HG02970 (cell line): Measurements from ENCODE around the gene ANXA11.
"Not testable (repeated sequence)": the region's sequence is repeated elsewhere in the genome, so short reads cannot be mapped to it uniquely, and the experiment has no call there.

Source experiments
- ATAC-seq: cut with Tn5 transposase; IDR thresholded peaks from one replicate; pipeline ENCODE4 v1.9.1; 2021; ENCODE audit warnings: mild to moderate bottlenecking, moderate library complexity, moderate number of reproducible peaks; ENCODE audit not compliant: unreplicated experiment, low FRiP score

The ANXA11 gene

DNA sequence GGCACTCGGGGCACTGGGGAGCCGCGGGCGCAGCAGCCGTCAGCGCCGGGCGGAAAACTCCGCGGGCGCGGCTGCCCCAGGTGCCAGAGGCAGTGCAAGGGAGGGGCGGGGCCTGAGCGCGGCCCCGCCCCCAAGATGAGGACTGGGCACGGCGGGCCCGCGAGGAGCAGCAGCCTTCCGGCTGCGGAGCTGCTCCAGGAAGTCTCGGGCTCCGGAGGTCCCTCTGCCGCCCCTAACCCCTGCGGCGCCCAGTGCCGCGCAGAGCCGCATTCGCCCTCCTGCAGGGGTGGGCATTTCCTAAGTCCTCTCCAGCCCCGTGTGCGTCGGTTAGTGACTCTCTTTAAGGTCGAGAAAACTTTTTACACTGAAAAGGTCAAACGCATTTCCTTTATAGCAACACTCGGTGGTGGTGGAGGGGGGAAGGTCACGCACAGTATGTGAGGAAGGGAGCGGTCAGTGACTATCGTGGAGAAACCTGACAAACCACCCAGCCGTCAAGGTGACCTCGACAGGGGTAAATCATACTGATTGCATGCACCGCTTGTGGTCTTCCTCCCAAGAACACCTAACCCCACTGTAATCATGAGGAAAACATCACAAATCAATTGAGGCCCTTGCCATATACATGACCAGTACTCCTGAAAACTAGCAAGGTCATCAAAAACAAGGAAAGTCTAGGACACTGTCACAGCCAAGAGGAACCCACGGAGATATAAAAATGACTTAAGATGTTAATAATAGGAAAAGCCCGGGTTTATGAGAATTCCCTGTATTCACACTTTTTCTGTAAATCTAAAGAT, at the start of gene ANXA11:
ANXA11 (minus strand) TSS at position 61 of the 800 bp plus-strand sequence. CDS start 32,676 bp downstream, outside the sequence.
- ATAC-seq = peak; percentile 79

DNA sequence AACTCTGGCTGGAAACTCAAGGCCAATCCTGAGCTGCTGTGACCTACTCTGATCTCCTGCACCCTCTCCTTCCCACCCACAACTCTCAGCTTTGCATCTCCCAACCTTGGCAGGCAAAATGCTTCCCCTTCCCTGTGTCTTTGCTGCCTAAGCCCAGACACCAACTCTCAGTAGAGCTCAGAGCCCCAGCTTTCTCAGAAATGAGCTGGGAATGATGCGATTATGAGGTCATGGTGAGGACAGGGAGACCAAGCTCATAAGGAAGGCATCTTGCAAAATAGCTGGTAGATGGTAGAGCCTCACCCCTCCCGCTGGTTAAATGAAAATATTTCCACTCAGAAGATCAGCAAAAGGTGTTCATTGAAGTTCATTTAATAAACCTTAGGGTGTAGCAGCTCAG, 49.4 kb upstream of the ANXA11 start:
- ATAC-seq = not testable (repeated sequence)

DNA sequence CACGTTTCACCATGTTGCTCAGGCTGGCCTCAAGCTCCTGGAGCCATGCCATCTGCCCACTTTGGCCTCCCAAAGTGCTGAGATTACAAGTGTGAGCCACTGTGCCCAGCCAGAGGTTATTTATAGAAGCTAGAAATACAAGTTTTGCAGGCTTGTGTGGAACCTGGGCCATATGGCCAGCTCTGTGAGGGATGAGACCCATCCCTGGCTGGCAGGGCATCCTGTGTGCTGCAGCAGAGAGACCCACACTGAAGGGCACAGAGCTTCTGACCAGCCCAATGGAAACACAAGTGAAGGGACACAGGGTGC, 48.6 kb upstream of the ANXA11 start:
- not testable (repeated sequence) for ATAC-seq

DNA sequence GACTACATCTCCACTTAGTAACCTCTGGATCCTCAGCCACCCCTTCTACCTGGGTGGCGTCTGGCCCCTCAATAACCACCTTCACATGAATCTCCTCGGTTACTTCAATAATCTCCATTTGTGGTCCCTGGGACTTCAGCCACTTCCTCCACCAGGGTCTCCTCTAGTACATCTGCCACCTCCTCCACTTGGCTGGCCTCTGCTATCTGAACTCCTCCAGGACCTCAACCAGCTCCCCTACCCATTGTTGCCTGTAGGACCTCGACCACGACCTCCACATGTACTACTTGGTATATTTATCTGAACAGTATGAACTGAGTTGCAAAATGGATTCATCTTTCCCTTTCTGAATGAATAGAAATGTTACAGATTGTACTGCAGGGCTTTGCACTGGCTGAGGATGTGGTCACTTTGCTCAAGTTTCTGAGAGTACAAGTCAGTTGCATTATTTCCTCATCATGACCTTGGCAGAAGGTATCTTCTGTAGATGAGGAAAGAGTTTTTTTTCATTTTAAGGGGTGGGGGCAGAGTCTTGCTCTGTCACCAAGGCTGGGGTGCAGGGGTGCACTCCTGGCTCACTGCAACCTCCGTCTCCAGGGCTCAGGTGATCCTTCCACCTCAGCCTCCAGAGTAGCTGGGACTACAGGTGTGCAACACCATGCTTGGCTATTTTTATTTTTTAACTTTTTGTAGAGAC, 48.1 kb upstream of the ANXA11 start:
- no peak for ATAC-seq

DNA sequence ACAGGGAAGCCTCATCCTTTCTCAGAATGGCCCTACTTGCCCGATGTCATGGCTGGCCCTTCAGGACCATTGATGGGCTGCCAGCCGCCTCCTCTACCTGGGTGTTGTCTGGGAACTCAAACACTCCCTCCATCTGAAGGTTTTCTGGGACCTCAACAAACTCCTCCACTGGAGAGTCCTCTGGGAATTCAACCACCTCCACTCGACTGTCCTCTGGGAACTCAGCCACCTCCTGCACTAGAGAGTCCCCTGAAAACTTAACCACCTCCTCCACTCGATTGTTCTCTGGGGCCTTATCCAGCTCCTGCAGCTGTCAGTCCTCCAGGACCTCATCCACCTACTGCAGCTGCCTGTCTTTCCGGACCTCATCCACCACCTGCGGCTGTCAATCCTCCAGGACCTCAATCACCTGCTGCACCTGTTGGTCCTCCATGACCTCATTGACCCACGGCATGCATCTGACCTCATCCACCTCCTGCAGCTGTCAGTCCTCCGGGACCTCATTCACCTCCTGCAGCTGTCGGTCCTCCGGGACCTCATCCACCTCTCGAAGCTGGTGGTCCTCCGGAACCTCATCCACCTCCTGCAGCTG, 47.1 kb upstream of the ANXA11 start:
- ATAC-seq = no peak

DNA sequence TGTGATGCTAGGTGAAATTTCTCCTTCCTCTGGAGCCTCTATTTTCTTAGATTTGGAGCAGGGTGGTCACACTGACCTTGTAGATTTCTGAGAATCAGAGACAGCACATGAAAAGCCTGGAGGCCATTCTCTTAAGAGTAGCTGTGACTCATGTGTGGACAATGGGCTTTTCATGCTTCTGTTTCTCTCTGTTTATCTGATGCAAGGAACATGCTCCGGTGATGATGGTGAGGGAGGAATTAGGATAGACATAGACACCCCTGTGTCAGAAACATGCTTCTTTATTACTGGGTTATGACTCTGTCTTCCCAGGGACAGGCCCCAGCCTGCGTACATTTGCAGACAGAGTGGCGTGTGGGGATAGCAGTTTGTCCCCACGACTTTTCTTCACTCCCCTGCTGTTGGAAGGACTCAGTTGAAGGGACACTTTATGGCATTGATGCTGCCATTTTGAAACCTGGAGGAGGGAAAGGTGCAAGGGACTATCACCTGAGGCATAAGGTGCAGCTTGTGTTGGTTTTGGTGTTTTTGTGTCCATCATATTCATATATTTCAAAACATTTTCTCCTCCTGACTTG, 46.5 kb upstream of the ANXA11 start:
- ATAC-seq = not testable (repeated sequence)

DNA sequence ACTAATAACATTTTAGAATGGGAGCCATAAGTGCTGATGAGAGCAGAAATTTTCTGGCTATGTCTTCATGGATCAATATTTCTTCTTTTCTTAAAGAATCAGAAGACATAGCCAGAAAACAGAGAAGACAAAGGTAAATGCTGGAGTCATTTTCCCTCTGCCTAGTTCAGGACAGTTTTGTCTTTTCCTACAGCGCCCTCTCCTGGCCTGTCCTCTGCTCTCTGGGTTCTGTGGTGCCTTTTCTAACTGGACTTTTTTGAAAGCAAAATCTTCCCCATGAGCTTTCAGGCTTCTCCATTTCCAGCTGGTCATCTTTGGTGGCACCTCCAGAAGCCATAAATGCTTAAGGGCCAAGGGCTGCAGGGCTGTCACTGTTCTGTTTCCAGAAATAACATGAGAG, 45.1 kb upstream of the ANXA11 start:
- ATAC-seq = not testable (repeated sequence)

DNA sequence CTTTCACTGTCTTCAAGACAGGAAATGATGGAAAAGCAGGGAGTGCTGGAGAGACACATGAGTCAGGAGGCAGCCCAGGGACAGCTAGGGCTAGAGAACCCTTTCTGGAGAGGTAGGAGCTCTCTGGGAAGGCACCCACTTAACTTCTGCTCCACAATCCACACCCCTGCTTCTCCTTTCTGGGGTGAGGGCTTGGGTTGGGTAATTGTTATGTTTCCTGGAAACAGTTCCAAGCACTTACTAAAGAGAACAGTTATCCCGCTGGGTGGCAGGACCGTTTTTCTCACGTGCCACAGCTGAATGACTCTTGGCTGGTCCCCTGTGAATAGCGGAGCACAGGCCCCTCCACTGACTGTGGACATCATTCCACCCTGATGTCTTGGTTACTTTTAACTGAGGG, 44.6 kb upstream of the ANXA11 start:
- ATAC-seq = not testable (repeated sequence)

DNA sequence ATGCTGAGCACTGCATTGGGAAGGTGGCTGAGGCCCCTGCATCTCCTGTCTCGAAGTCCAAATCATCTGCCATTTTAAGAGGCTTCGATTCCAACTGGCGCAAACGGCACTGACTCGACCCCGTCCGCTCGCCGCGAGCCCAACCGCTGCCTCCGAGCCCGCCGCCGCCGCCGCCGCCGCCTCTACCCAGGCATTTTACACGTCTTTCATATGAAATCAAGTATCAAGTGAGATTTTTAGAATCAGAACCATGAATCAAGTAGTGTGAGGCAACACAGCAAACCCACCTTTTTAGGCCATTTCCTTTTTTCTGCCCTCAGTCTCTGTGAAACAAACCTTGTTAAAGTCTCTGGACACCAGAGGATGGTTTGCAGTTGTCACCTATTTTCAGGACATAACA, 42.3 kb upstream of the ANXA11 start:
- not testable (repeated sequence) for ATAC-seq

DNA sequence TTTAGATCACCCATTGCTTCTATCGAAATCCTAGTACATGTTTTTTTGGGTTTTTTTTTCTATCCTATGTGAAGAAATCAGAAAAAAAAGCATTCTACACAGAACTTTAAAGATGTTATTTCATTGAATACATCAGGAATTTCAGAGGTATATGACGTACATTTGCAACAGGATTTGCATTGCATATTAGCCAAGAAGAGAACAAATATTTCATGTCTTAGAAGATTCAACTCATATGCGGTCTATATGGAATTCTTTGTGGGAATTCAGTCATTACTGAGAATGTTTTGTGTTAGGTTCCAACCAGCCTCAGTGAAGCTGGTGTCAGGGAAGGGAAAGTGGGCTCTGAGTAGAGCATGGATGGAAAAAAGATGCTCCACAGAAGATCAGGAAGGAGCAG, 39.0 kb upstream of the ANXA11 start:
- not testable (repeated sequence) for ATAC-seq

DNA sequence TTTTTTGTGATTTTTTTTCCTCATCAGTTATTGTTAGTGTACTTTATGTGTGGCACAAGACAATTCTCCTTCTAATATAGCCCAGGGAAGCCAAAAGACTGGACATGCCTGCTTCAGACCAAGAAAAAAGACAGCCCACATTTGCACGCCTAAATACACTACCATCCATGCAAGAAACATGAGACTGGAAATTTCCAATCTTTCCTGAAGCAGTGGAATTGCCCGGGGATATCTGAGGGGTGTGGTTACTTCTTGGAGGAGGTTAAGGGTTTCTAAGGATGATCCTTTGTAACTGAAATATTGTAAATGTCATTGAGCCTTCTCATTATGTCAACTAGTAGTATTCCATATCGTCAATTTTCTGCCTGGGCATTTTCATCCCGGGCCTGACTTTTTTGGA, 37.0 kb upstream of the ANXA11 start:
- ATAC-seq = not testable (repeated sequence)

DNA sequence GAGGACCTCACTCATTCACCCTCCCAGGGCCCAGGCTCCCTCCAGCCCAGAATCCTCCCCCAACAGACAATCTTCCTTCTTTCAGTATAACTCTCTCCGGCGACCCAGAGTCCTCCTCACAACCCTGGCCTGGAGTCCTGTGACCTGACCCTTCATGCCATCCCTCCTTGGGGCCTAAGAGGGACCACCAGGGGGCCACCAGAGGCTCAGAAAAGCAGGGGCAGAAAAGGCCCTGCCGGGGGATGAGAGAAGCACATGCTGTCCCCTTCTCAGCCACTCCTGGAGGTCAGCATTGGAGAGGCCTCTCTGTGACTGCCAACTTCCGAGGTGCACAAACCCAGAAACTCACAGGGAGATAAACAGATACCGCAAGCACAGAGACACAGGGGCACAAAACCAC, 31.1 kb upstream of the ANXA11 start:
- not testable (repeated sequence) for ATAC-seq

DNA sequence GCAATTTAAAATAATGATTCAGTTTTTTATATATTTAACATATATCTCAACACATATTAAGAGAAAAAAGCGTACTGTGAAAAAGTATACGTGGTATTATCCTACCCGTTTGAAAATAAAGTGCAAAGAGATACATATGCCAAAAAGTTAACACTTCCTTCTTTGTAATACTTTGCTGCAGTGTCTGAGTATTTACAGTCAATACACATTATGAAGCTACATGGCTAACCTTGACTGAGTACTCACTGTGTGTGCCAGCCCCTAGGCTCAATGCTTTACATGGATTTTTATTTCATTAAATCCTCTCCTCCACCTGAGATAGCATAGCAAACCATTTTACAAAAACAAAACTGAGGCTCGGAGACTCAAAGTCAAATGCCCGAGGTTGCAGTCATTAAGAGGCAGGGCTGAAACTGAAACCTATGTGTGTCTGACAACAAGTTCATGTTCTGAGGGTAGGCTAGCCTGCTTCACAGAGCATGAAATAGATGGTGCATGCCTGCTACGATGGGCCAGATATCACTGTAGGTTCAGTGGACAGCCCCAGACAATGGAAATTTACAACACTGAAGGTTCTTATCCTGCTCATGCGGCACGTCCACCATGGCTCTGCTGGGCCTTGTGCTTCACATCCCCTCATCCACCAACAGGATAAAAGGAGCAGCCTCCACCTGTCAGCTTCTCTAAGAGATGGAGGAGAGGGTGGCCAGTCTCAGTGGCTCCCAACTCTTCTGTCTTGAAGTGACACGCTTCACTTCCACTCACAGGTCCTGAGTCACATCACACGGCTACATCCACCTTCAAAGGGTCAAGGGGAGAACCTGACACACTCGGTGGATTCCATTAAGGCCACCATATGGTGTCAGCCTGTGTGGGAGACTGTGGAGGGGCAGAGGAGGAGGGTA, 29.2 kb upstream of the ANXA11 start:
- ATAC-seq = peak; percentile 98

DNA sequence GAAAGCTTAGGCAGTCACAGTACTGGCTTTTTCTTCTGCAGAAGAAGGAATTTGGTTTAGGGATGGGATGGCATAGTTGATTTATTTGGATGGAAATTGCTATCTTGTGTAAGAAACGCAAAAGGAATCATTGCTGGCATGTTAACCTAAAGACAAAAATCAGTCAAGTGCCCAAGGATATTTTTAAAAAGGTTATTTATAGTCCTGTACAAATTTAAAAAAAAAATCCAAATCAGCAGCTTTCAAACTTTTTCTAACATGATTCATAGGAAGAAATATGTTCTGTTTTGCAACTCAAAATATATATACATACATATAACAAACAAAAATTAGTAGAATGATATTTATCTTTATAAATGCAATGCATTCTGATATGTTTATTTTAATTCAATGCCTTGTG, 28.5 kb upstream of the ANXA11 start:
- not testable (repeated sequence) for ATAC-seq

DNA sequence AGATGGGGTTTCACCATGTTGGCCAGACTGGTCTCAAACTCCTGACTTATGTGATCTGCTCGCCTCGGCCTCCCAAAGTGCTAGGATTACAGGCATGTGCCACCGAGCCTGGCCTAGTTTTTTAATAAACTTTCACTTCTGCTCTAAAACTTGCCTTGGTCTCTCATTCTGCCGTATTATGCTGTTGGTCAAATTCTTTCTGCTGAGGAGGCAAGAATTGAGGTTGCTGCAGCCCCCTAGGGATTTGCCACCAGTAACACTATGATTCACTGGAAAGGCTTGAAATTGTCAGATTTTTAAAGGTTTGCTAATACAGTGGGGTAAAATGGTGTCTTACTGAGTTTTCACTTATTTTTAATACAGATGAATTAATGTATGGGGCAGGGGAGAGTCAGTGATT, 21.4 kb upstream of the ANXA11 start:
- not testable (repeated sequence) for ATAC-seq

DNA sequence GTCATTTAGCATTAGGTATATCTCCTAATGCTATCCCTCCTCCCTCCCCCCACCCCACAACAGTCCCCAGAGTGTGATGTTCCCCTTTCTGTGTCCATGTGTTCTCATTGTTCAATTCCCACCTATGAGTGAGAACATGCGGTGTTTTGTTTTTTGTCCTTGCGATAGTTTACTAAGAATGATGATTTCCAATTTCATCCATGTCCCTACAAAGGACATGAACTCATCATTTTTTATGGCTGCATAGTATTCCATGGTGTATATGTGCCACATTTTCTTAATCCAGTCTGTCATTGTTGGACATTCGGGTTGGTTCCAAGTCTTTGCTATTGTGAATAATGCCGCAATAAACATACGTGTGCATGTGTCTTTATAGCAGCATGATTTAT, 17.7 kb upstream of the ANXA11 start:
- ATAC-seq = not testable (repeated sequence)

DNA sequence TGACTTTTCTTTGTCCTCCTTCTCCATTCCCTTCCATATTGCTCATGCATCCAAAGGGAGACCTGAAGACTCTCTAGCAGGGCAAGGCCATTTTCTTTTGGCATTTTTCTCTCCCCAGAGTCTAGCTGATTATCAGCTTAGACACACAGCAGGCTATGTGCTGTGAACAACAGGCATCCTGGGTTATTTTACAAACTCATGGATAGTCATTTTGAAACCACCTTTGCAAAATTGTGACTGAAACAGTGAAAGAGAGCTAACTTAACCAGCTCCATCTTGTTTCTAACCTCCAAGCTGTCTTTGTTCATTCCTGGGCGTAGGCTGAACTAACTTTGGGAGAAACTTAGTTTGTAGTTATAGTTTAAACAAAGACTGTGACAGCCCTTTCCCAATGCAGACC, 13.5 kb upstream of the ANXA11 start:
- ATAC-seq = not testable (repeated sequence)

DNA sequence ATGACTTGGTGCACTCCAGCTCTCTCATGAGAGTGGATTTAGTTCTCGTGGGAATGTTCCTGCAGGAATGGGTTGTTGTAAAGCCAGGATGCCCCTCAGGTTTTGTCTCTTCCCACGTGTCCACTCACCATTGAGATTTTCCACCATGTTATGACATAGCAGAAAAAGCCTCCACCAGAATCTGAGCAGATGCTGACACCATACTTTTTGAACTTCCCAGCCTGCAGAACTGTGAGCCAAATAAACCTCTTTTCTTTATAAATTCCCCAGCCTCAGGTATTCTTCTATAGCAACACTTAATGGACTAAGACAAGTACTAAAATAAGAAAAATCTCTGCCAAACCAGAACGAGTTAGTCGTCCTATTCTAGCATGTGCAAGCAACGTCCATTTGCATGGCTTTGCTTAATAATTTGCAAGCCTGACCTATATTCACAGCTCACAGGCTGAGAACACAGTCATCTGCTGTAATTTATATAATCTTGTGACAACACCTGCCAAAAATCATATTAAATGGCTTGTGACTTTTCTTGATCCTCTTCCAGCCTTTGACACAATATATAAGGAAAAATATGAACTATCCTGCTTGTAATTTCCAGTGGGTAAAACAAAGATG, 9.1 kb upstream of the ANXA11 start:
- ATAC-seq = not testable (repeated sequence)

DNA sequence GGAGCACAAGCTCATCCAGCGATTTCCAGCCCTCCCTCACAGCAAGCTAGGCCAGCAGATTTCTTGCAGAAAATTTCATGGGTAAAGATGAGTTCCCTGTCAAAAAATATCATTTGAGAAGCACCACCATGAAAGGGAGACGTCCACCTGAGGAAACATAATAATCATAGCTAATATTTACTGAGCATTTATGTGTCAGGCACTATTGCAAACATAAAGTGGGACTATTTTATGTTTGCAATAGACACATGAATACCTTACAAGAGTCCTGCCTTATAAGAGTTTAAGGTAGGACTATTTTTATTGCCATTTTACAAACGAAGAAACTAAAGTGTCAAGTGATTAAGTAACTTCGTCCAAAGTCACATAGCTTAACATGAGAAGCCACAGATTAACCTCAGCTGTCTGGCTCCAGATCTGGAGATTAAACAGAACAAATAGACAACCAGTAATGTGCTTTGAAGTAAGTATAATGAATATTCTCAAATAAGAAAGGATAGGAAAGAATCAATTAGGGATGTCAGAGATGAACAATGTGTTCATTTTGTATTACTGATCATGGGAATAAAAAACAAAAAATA, 7.3 kb upstream of the ANXA11 start:
- not testable (repeated sequence) for ATAC-seq
